Heart left ventricle (tissue), 13 donors: ENCODE data around the gene KRT73.

ENCODE experiments used
- POLR2A ChIP-seq, 2 donors: fragments of 450-650 bp; IDR thresholded peaks; one replicate each; pipeline ENCODE4 v1.6.1; 2017; ENCODE audit warnings: antibody characterized with exemption in 2 of 2, mild to moderate bottlenecking in 2 of 2, moderate library complexity in 2 of 2
- TF ChIP-seq, protein P1 (sequence below), 12 donors: fragments of 200-600 bp; sonication (generic) in 4 of 12; IDR thresholded peaks; one replicate each; pipeline versions ENCODE4 v1.5.0 to v1.8.0; 2018 to 2022; ENCODE audit warnings: antibody characterized with exemption in 12 of 12, mild to moderate bottlenecking in 5 of 12
- donor health status: ischemic (EF 13 %, LVEDD 7.1; RV severe dilation, severe dysfunction).
- donor health status: DM: no; HTN: yes; CAD: no.
- donor health status: DM: no; HTN: no; CAD: no.
- donor health status: ischemic (EF 25% LVEDD 6.9; RV normal size, moderate dysfunction).
- donor health status: ischemic (EF 25% LVEDD 5.7; RV mildly dilated, moderate dysfunction).
- donor health status: ischemic (EF 35%, LVEDD 5.7; RV mildly dilated, moderate dysfunction).
- donor health status: nonischemic (EF 11% LVEDD 7.7; RV severe dilation, severe dysfunction).
- donor health status: DM: yes; HTN: yes; CAD: no.
- donor health status: PGD.
- donor health status: ischemic (EF 29% LVEDD 5.4; RV normal size, mild dysfunction).
- donor health status: nonischemic (EF 23%, LVEDD 6.1; RV moderate dilation, normal function).

DNA sequence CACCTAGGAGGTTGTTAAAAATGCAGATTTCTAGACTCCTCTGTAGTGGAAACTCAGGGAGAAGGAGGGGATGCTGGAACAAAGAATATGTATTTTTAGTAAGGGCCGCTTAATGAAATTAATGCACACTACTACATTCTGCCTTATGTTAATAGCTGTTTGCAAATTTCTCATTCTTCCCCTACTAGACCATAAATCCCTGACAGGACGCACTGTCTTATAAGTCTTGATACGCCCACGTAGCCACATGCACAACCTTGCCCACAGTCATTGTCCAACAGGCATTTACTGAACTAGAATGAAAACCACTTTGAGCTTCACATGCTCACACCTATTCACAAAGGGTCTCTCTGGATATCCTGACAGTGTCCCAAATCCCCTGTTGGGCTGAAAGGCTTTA is 23.1 kb upstream of the KRT73 start:
- TF ChIP-seq, protein P1, sequence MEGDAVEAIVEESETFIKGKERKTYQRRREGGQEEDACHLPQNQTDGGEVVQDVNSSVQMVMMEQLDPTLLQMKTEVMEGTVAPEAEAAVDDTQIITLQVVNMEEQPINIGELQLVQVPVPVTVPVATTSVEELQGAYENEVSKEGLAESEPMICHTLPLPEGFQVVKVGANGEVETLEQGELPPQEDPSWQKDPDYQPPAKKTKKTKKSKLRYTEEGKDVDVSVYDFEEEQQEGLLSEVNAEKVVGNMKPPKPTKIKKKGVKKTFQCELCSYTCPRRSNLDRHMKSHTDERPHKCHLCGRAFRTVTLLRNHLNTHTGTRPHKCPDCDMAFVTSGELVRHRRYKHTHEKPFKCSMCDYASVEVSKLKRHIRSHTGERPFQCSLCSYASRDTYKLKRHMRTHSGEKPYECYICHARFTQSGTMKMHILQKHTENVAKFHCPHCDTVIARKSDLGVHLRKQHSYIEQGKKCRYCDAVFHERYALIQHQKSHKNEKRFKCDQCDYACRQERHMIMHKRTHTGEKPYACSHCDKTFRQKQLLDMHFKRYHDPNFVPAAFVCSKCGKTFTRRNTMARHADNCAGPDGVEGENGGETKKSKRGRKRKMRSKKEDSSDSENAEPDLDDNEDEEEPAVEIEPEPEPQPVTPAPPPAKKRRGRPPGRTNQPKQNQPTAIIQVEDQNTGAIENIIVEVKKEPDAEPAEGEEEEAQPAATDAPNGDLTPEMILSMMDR (IDR thresholded peaks at IDR 0.05): no peak
- TF ChIP-seq POLR2A (IDR thresholded peaks at IDR 0.05): no peak
